NT2/D1 (cell line): Measurements from ENCODE around the gene OR56A4.

Experiments
- SUZ12 ChIP-seq: IDR thresholded peaks from 2 replicates; pipeline ENCODE4 v1.6.1; 2011; ENCODE audit not compliant: insufficient read length, insufficient read depth; ENCODE audit errors: extremely low read depth
- YY1 ChIP-seq: IDR thresholded peaks from 2 replicates; pipeline ENCODE4 v1.6.1; 2011; ENCODE audit not compliant: insufficient read length, insufficient read depth
- ZNF274 ChIP-seq: IDR thresholded peaks from 2 replicates; pipeline ENCODE4 v1.6.1; 2011; ENCODE audit warnings: mild to moderate bottlenecking, low read depth, low read length

- TF ChIP-seq ZNF274 = no peak
- no peak for TF ChIP-seq YY1
- no peak for TF ChIP-seq SUZ12
Observed at GRCh38 chr11:5967708-5968107, 39.0 kb downstream of the OR56A4 start.
